ENCODE results near the gene GJC1. TPM values are rescaled to one million over a fixed set of nuclear protein-coding genes. Genes with fewer than 3 reads are reported as not detected.

Gene GJC1
- total RNA-seq, 2 donors from 2014 or later: 1.6 to 2.6 TPM

- intact Hi-C loops (cut with DNase I): loop anchor here (5.0 kb wide), 1 partner anchor 81 kb away; no protein-coding TSS in a partner anchor
- Histone ChIP-seq H3K4me3 (no peak overlapping the region), H3K4me1 (peaks cover 17% of the 10 kb centered on the region), H3K27ac (no peak overlapping the region), H3K36me3 (replicated peaks in 1 of 2; ENCODE audit: insufficient read depth in 1 of 2, low read depth in 2 of 2) (no peaks in the 10 kb centered on the region), H3K27me3 (no peaks in the 10 kb centered on the region), H3K9me3 (no peaks in the 10 kb centered on the region)
- DNase-seq (no peak), ATAC-seq (no peak)
- 91 to 93% methylated on average over 4 to 14 of the region's 14 CpGs for WGBS, 2 donors
- no peak for TF ChIP-seq POLR2A (IDR thresholded peaks at IDR 0.05)
- no peak for TF ChIP-seq CTCF (IDR thresholded peaks at IDR 0.05)
Observed at GRCh38 chr17:44780845-44781480, 49.1 kb downstream of the GJC1 start.

DNA sequence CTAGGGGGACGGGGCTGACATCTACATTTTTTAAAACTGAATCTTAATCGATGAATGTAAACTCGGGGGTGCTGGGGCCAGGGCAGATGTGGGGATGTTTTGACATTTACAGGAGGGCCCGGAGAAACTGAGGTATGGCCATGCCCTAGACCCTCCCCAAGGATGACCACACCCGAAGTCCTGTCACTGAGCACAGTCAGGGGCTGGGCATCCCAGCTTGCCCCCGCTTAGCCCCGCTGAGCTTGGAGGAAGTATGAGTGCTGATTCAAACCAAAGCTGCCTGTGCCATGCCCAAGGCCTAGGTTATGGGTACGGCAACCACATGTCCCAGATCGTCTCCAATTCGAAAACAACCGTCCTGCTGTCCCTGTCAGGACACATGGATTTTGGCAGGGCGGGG lies 49.9 kb downstream of the GJC1 start:
- H3K4me3 ChIP-seq: no peak overlapping the region
- H3K27me3 ChIP-seq: no peaks in the 10 kb centered on the region
- no peaks in the 10 kb centered on the region for H3K9me3 ChIP-seq
- intact Hi-C loops (cut with DNase I): loop anchor here (5.0 kb wide), 1 partner anchor 82 kb away; no protein-coding TSS in a partner anchor
- TF ChIP-seq POLR2A (IDR thresholded peaks at IDR 0.05): no peak
- TF ChIP-seq CTCF (IDR thresholded peaks at IDR 0.05): no peak
- no peak for DNase-seq
- 78 to 85% methylated on average over 4 to 12 of the region's 12 CpGs for WGBS, 2 donors
- H3K4me1 ChIP-seq: peaks cover 23% of the 10 kb centered on the region
- H3K36me3 ChIP-seq (replicated peaks in 1 of 2; ENCODE audit: insufficient read depth in 1 of 2, low read depth in 2 of 2): no peaks in the 10 kb centered on the region
- no peak for ATAC-seq
- H3K27ac ChIP-seq: no peak overlapping the region

- no peaks in the 10 kb centered on the region for H3K27me3 ChIP-seq
- H3K9me3 ChIP-seq: no peaks in the 10 kb centered on the region
- ATAC-seq (peak; percentile 31), DNase-seq (peak; percentile 75 to 81 (median 78))
- no peak overlapping the region for H3K27ac ChIP-seq
- WGBS, 2 donors: 20 to 23% methylated on average over 21 to 35 of the region's 36 CpGs
- H3K4me1 ChIP-seq: peaks cover 30% of the 10 kb centered on the region
- intact Hi-C loops (cut with DNase I): loop anchor here (5.0 to 10.0 kb wide), 3 partner anchors 83 to 325 kb away; no protein-coding TSS in a partner anchor
- TF ChIP-seq POLR2A (IDR thresholded peaks at IDR 0.05) (no peak), CTCF (IDR thresholded peaks at IDR 0.05) (peak; percentile 73 to 95 (median 85))
- no peaks in the 10 kb centered on the region for H3K36me3 ChIP-seq (replicated peaks in 1 of 2; ENCODE audit: insufficient read depth in 1 of 2, low read depth in 2 of 2)
- no peak overlapping the region for H3K4me3 ChIP-seq
Observed at GRCh38 chr17:44779211-44780025, 50.7 kb downstream of the GJC1 start.

- ATAC-seq: no peak
- DNase-seq: no peak
- H3K4me1 ChIP-seq: peaks cover 33% of the 10 kb centered on the region
- no peaks in the 10 kb centered on the region for H3K27me3 ChIP-seq
- intact Hi-C loops (cut with DNase I): loop anchor here (10.0 kb wide), 2 partner anchors 246 to 326 kb away; no protein-coding TSS in a partner anchor
- no peak for TF ChIP-seq CTCF (IDR thresholded peaks at IDR 0.05)
- no peak for TF ChIP-seq POLR2A (IDR thresholded peaks at IDR 0.05)
- H3K9me3 ChIP-seq: no peaks in the 10 kb centered on the region
- no peaks in the 10 kb centered on the region for H3K36me3 ChIP-seq (replicated peaks in 1 of 2; ENCODE audit: insufficient read depth in 1 of 2, low read depth in 2 of 2)
- H3K27ac ChIP-seq: no peak overlapping the region
- H3K4me3 ChIP-seq: no peak overlapping the region
- WGBS, 2 donors: 26 to 27% methylated on average over 8 to 10 of the region's 10 CpGs
Observed at GRCh38 chr17:44778656-44779210, 51.4 kb downstream of the GJC1 start.
